Uterus (tissue), 2 donors: ENCODE data around the gene LASP1.

Experiments used
- POLR2A ChIP-seq, 2 donors: fragments of 450-650 bp; IDR thresholded peaks; one replicate each; pipeline ENCODE4 v1.6.1; 2016; ENCODE audit warnings: antibody characterized with exemption in 2 of 2, mild to moderate bottlenecking in 1 of 2, moderate library complexity in 1 of 2
- TF ChIP-seq, protein P1 (sequence below), 4 experiments: fragments of 200-600 bp in 2 of 4; fragments of 450-650 bp in 2 of 4; sonication (generic) in 2 of 4; IDR thresholded peaks; one replicate each; pipeline ENCODE4 v1.5.1; 2016 to 2019; ENCODE audit warnings: antibody characterized with exemption in 4 of 4, mild to moderate bottlenecking in 2 of 4, moderate library complexity in 1 of 4

DNA sequence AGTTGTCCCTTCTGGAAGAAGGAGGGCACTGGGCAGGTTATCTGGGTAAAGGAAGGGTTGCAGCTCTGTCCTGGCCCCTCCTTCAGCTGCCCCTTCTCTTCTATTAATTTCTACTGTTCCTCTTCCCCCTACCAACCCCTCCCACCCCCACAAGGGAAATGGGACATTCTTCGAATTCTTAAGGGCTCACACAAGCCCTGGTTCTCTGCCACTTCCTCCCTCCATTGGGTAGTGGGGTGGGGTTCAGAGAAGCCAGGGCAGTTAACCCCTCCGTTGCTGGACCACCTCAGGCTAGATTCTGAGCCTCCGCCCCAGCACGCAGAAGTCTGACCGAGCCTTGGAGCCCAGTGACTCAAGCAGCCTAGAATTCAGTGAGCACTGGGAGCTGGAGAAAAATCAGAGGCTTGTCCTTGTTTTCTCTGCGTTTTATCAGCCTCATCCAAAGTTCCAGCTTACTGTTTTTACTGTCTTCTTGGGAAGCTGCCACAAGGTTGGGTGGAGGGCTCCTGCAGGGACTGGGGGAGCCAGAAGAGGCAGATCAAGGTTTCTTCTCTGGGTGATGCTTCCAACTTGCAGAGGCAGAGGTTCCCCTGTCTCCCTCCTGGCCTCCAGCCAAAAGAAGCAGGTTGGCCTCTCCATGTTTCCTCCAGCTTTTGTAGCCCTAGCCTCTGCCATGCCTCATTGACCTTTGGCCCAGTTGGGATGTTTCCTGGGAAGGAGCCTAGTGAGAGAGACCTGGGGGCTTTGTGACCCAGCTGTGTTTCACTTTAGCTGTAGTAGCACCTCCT, 10.2 kb downstream of the LASP1 start:
- TF ChIP-seq, protein P1, sequence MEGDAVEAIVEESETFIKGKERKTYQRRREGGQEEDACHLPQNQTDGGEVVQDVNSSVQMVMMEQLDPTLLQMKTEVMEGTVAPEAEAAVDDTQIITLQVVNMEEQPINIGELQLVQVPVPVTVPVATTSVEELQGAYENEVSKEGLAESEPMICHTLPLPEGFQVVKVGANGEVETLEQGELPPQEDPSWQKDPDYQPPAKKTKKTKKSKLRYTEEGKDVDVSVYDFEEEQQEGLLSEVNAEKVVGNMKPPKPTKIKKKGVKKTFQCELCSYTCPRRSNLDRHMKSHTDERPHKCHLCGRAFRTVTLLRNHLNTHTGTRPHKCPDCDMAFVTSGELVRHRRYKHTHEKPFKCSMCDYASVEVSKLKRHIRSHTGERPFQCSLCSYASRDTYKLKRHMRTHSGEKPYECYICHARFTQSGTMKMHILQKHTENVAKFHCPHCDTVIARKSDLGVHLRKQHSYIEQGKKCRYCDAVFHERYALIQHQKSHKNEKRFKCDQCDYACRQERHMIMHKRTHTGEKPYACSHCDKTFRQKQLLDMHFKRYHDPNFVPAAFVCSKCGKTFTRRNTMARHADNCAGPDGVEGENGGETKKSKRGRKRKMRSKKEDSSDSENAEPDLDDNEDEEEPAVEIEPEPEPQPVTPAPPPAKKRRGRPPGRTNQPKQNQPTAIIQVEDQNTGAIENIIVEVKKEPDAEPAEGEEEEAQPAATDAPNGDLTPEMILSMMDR (IDR thresholded peaks at IDR 0.05) = no peak
- TF ChIP-seq POLR2A (IDR thresholded peaks at IDR 0.05) = no peak
